Keratinocyte (primary cell): ENCODE results near the gene EWSR1.

Experiments used
- EZH2 ChIP-seq: IDR thresholded peaks from one replicate; pipeline ENCODE4 v1.6.1; 2012; ENCODE audit warnings: inconsistent platforms, mild to moderate bottlenecking, low read length, moderate library complexity
- TF ChIP-seq, protein P1 (sequence below), 3 experiments: IDR thresholded peaks in 1 of 3; conservative IDR thresholded peaks in 1 of 3; optimal IDR thresholded peaks in 1 of 3; 2 replicates in 2 of 3; 3 replicates in 1 of 3; pipeline versions ENCODE3 to v1.5.1; 2011; ENCODE audit warnings: low read length in 3 of 3, mild to moderate bottlenecking in 3 of 3, moderate library complexity in 2 of 3, control low read depth in 1 of 3, inconsistent platforms in 1 of 3; ENCODE audit not compliant: insufficient read depth in 2 of 3; ENCODE audit errors: extremely low read depth in 1 of 3

GRCh38 chr22:29310065-29310862 lies 42.2 kb downstream of the EWSR1 start:
- TF ChIP-seq, protein P1, sequence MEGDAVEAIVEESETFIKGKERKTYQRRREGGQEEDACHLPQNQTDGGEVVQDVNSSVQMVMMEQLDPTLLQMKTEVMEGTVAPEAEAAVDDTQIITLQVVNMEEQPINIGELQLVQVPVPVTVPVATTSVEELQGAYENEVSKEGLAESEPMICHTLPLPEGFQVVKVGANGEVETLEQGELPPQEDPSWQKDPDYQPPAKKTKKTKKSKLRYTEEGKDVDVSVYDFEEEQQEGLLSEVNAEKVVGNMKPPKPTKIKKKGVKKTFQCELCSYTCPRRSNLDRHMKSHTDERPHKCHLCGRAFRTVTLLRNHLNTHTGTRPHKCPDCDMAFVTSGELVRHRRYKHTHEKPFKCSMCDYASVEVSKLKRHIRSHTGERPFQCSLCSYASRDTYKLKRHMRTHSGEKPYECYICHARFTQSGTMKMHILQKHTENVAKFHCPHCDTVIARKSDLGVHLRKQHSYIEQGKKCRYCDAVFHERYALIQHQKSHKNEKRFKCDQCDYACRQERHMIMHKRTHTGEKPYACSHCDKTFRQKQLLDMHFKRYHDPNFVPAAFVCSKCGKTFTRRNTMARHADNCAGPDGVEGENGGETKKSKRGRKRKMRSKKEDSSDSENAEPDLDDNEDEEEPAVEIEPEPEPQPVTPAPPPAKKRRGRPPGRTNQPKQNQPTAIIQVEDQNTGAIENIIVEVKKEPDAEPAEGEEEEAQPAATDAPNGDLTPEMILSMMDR (optimal IDR thresholded peaks at IDR 0.05 in 1 of 3, IDR thresholded peaks at IDR 0.05 in 1 of 3, conservative IDR thresholded peaks at IDR 0.05 in 1 of 3; ENCODE audit: extremely low read depth in 1 of 3, insufficient read depth in 2 of 3, low read length in 3 of 3) = no peak
- no peak for TF ChIP-seq EZH2
